HG03175 (cell line): ENCODE data around the gene PCBD1.

Experiments used
- ATAC-seq: cut with Tn5 transposase; IDR thresholded peaks from one replicate; pipeline ENCODE4 v1.9.1; 2021; ENCODE audit warnings: mild to moderate bottlenecking, moderate library complexity; ENCODE audit not compliant: unreplicated experiment

Gene PCBD1

DNA sequence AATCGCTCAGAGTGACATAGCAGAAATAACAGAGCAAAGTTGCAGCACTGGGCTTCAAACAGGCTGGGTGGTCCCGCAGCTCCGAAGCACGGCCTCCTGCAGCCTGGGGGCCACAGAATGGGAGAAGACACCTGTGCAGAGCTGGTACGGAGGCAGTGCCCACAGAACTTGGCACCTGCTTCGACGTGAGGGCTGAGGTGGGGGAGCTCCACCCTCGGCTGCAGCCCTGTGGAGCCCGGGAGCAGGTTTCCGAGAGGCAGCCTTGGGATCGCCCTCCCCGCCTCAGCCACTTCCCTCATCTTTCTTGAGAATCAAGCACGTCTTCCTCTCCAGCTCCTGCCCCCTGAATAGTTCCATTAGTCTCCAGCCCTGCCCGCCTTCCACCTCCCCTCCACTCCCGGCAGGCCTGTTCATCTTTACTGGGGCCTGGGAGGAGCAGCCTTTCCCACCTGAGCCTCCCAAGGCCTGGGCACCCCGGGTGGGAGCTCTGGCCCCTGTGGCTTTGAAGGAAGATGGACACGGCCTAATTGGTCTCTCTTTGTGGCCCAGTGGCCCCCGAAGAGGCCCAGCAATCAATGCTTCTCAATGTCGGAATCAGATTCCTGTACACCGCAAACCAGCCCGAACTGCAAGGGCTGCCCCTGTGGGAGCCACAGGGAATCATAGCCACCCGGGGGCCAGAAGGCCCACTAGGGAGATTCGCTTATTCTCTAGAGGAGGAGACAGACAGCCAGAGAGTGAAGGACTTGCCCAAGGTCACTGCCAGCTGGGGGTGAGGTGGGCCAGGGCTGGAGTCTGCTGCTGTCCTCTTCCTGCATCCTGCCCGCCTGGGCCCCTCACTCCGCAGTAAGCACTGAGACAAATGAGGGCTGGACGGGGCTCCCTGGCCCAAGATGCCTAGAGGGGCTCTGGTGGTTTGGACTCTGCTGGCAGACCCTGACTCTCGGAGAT, 17.0 kb upstream of the PCBD1 start:
- ATAC-seq = no peak

- ATAC-seq = no peak
Measured at GRCh38 chr10:70903262-70903921, 15.0 kb upstream of the PCBD1 start.

DNA sequence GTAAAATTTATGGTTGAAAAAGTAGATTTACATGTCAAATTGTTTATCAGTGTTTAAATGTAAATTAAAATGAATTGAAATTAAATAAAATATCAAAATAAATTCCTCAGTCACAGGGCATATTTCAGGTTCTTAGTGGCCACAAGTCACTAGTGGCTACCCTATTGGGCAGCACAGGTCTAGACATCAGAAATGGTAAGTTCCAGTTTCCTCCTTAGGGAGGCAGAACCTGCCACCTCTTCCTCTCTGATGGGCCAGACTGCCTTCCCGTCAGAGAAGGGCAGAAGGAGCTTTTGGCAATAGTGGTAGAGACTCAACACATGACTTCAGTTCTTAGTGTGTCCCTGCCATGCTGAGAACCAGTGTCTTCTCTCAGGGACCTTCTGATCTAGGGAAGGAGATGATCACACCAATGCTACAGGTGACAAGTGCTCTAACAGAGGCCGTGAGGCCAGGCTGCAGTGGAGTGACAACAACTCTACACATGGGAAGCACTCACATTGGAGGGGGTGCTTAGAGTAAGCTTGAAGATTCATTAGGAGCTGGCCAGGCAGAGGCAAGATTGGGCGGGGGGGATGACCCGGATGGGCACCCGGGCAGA, 14.4 kb upstream of the PCBD1 start:
- ATAC-seq = no peak

DNA sequence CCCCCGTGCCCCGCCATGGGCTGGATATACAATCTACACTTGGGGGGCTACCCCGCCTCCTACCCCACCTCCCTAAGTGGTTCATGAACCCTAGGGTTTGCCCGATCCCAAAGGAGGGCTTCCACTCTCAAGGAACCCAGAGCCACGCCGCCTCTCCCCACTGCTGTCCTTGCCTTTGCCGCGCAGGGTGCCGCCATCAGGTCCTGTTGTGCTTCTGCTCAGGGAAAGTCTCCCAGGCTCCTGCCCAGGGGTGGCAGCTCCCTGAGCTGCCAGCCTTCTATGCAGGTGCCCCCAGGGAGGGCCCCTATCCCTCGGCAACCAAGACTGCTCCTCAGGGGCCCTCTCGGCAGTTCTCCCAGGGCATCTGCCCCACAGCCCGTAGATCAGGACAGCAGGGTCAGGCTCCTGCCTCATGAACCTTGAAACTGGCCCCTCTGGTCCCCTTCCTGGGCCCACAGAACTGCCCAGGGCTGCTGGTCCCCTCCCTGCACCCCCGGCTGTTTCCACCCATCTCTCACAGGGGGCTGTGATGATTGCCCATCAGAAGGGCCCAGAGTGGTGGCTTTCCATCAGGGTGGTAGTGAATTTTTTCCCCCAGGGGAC, 13.0 kb upstream of the PCBD1 start:
- ATAC-seq = no peak

DNA sequence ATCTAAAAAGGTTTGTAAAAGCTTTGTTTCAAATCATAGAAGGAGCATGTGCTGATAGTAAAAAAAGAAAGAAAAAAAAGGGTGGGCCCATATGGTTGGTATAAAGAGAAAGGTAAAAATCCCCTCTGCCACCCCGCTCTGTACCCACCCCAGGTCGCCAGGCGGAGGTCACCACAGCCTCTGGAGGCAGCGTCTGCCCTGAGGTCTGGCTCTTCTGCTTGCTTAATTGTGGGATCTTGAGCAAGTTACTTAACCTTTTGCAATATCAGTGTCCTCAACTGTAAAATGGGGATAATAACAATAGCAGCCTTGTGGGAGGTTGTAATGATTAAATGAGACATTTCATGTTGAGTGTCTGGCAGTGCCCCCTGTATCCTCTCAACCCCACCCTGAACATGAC, 10.7 kb upstream of the PCBD1 start:
- no peak for ATAC-seq

GRCh38 chr10:70898687-70899086, 10.3 kb upstream of the PCBD1 start:
- ATAC-seq = no peak

GRCh38 chr10:70896551-70896950, 8.2 kb upstream of the PCBD1 start:
- ATAC-seq = no peak

DNA sequence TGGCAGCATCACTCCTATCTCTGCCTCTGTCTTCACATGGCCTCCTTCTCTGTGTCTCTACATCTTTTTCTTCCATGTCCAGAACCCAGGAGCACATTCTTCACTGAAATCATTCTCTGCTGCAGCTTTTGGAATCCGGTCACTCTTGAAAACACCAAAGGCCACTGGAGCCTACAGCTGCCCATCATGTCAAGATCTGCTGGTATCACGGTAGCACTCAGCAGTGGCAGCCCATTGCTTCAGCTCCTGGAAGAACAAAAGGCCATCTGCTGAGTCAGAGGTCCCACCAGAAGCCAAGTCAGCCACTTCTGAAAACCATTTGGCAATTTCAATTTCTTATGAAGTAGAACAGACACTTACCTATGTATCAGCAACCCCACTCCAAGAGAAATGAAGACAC, 6.1 kb upstream of the PCBD1 start:
- no peak for ATAC-seq

DNA sequence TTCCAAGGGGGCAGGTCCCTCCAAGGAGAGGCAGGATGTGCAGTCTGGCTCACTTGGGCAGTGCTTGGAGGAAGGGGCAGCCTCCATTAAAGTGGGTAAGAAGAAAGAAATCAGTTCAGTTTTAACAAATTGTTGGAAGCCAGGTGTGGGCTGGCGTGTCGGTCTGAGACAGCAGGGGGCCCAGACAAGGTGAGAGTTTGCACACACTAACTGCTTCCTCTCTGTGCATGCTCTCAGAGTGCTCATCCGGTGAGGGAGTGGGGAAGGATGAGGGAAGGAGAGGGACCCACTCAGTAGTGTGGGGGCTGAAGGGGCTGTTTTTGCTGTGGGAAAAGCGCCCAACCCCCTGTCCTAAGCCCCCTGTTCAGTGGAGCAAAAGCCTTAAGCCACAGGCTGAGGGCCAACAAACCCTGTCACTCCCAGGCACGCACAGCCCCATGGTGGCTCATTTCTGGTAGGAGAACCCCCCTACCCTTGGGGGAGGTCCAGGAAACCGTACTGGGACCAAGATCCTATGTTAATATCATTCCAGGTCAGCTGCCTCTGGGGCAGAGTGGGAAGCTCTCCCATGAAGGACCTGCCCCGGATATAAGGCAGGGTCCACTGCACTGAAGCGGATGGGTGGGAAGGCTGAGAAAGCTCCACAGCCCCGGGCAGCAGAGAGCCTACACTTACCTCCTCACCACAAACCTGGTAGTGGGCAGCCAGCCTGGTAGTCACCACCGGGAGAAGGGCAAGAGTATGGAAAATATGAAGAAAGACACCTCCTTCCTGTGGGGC, 5.1 kb upstream of the PCBD1 start:
- no peak for ATAC-seq

GRCh38 chr10:70892631-70893030, 4.3 kb upstream of the PCBD1 start:
- no peak for ATAC-seq

- ATAC-seq = no peak
Measured at GRCh38 chr10:70891627-70892026, 3.3 kb upstream of the PCBD1 start.

- no peak for ATAC-seq
Measured at GRCh38 chr10:70890917-70891431, 2.6 kb upstream of the PCBD1 start.

DNA sequence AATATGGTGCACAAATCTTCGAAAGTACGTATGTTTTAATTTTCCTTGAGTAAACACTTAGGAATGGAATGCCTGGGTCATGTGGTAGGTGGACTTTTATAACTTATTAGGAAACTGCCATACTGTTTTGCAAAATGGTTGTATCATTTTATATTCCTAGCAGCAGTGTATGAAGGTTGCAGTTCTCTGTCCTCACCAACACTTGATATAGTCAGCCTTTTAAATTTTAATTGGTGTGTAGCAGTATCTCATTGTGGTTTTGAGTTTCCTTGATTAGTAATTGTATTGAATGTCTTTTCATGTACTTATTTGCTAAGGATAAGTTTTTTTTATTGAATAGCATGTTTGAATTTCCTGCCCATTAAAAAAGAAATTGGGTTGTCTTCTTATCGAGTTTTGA, 926 bp upstream of the PCBD1 start:
- no peak for ATAC-seq

DNA sequence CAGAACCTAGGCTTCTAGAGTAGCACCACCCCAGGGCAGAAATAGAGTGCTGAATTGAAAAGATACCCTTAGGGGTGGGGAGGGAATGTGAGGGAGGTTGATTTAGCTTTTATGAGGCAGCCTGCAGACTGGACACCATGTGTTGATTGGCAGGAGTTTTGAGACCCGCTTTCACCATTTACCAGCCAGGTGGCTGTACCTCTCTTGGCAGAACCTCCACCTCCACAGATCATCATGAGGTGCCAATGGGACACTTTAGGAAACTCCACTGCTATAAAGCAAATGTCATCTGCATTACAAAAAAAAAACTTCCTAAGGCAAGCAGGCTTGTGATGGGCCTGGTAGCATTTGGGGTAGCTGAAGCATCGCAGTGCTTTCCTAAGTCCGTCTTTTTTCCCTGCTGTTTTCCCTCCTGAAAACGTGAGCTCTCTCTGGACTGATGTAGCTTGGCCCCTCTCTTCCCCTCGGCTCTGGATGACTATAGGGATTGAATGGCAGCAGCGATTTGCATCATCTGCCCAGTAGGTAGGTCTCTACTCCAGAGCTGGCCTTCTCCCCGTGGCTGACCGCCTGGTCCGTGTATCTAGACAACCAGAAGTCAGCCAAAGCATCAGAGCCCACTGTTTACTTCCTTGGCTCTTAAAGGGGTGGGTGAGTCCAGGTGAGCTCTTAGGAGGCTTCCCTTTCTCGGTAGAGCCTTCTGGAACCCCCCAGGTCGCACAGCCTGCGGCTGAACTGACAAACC, 1.3 kb downstream of the PCBD1 start:
- no peak for ATAC-seq

DNA sequence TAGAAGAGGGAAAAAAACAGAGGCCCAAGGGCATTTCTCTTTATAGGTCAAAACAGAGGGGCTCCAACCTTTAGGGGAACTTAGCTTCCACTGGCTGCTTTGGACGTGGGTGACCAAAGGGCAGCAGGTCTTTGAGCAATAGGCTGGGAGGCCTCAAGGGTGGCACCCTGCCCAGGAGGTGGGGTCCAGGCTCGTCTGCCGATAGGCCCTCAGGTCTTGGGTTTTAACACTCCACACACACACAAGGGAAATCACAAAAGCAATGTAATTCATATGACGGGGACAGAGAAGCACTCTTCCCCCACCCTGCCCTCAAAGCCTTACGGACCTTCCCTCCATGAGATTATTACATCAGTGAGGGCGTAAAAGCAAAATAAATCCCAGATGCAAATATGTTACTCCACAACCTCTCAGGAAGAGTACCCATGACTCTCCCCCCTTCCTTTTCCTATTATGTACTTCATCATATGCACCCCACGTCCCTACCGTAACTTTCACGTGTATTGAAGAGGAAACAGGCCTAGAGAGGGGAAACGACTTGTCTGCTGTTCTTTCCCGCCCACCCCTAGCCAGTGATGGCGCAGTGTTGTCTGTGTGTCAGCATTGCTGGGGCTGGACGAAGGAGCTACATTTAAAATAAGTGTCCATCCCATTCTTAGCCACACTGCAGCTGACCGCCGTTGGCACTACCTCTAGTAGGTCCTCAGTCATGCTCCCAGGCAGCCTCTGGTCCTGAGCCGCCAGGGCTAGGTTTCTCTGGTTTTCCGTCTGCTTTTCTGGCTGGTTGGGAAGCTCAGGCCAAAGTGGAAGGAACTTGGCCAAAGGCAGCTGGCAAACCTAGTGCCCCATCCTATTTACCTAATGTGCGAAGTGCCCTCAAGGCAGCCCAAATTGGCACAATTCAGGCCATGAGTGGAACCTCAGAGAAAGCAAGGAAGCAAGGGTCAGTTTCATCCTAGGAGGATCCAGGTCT, 2.1 kb downstream of the PCBD1 start:
- ATAC-seq = no peak

- ATAC-seq = no peak
Measured at GRCh38 chr10:70885481-70885880, 2.9 kb downstream of the PCBD1 start.

GRCh38 chr10:70884741-70885140, 3.6 kb downstream of the PCBD1 start:
- no peak for ATAC-seq

GRCh38 chr10:70880077-70880534, 8.3 kb downstream of the PCBD1 start:
- peak; percentile 63 for ATAC-seq
